IMR-90 (cell line): ENCODE data around the gene CEP295NL. TPM values are rescaled to one million over a fixed set of nuclear protein-coding genes. Genes with fewer than 3 reads are reported as not detected.

Source experiments
- ATAC-seq: fragments of 200-7000 bp; cut with Tn5 transposase; 2 replicates; pipeline ENCODE4 v1.9.1; 2020; ENCODE audit warnings: low read depth, mild to moderate bottlenecking, moderate library complexity
- BruUV-seq: library from RNA; stranded (reverse); fragments of 400-500 nt; replicated peaks from 2 replicates; lab custom pipeline; 2021; lab: Mats Ljungman, UMichigan
- CTCF ChIA-PET: fragments of 300-600 bp; formaldehyde crosslinking; extraction: SDS; loops from one replicate; lab custom pipeline; 2021; ENCODE audit warnings: antibody characterized with exemption; lab: Yijun Ruan, JAX
- POLR2A ChIA-PET: fragments of 300-600 bp; sonication (Branson Sonifier 250); formaldehyde crosslinking; loops from one replicate; lab custom pipeline; 2022; ENCODE audit warnings: antibody characterized with exemption; ENCODE audit not compliant: unreplicated experiment; lab: Charles Lee
- DNase-seq: peaks from one replicate; pipeline ENCODE4 v3.0.0; 2013
- H2AFZ ChIP-seq: replicated peaks from 2 replicates; pipeline ENCODE3; 2013; ENCODE audit warnings: low read length, mild to moderate bottlenecking; ENCODE audit not compliant: poor library complexity
- H2AK5ac ChIP-seq: 2 replicates; pipeline ENCODE4 v1.6.1; 2013; ENCODE audit warnings: low read depth, low read length, inconsistent platforms
- H2AK9ac ChIP-seq: replicated peaks from 2 replicates; pipeline ENCODE3; 2013; ENCODE audit warnings: mild to moderate bottlenecking, low read depth, low read length, moderate library complexity; ENCODE audit not compliant: poor library complexity
- H2BK120ac ChIP-seq: 2 replicates; pipeline ENCODE4 v1.6.1; 2013; ENCODE audit warnings: low read depth, low read length, inconsistent platforms
- H2BK15ac ChIP-seq: 3 replicates; pipeline ENCODE4 v1.6.1; 2013; ENCODE audit warnings: low read depth, low read length, inconsistent platforms
- H2BK20ac ChIP-seq: 2 replicates; pipeline ENCODE4 v1.6.1; 2013; ENCODE audit warnings: low read depth, mild to moderate bottlenecking, inconsistent platforms, low read length, moderate library complexity
- H2BK5ac ChIP-seq: 2 replicates; pipeline ENCODE4 v1.6.1; 2013; ENCODE audit warnings: mild to moderate bottlenecking, low read depth, low read length, inconsistent platforms; ENCODE audit not compliant: poor library complexity, severe bottlenecking
- H3K14ac ChIP-seq: replicated peaks from 2 replicates; pipeline ENCODE4 v1.6.1; 2013; ENCODE audit warnings: low read depth, low read length, inconsistent platforms
- H3K18ac ChIP-seq: 2 replicates; pipeline ENCODE4 v1.6.1; 2013; ENCODE audit warnings: low read depth, low read length, control low read depth
- H3K23ac ChIP-seq: 2 replicates; pipeline ENCODE4 v1.6.1; 2013; ENCODE audit warnings: low read depth, low read length, inconsistent platforms
- H3K27ac ChIP-seq: 2 replicates; pipeline ENCODE4 v1.5.1; 2013; ENCODE audit warnings: mild to moderate bottlenecking, control low read depth, low read length; ENCODE audit not compliant: insufficient read depth
- H3K27me3 ChIP-seq: 2 replicates; pipeline ENCODE4 v1.6.1; 2013; ENCODE audit warnings: low read length; ENCODE audit not compliant: control insufficient read depth, insufficient read depth
- H3K36me3 ChIP-seq: 2 replicates; pipeline ENCODE4 v1.6.1; 2013; ENCODE audit warnings: low read length, mixed read lengths; ENCODE audit not compliant: control insufficient read depth, insufficient read depth
- H3K4ac ChIP-seq: 2 replicates; pipeline ENCODE4 v1.6.1; 2013; ENCODE audit warnings: low read depth, low read length, inconsistent platforms
- H3K4me1 ChIP-seq: 2 replicates; pipeline ENCODE4 v1.6.1; 2013; ENCODE audit warnings: low read length, mixed read lengths; ENCODE audit not compliant: control insufficient read depth, insufficient read depth
- H3K4me2 ChIP-seq: 2 replicates; pipeline ENCODE4 v1.6.1; 2013; ENCODE audit warnings: low read depth, mild to moderate bottlenecking, control low read depth, low read length, moderate library complexity
- H3K4me3 ChIP-seq: 2 replicates; pipeline ENCODE4 v1.5.1; 2013; ENCODE audit warnings: low read depth, mild to moderate bottlenecking, control low read depth, low read length, moderate library complexity; ENCODE audit not compliant: insufficient read depth
- H3K56ac ChIP-seq: 2 replicates; pipeline ENCODE4 v1.6.1; 2013; ENCODE audit warnings: low read length, inconsistent platforms; ENCODE audit not compliant: insufficient read depth; ENCODE audit errors: extremely low read depth
- H3K79me1 ChIP-seq, 2 experiments: 2 replicates each; pipeline ENCODE4 v1.6.1; 2013; ENCODE audit warnings: low read length in 2 of 2, inconsistent platforms in 1 of 2, low read depth in 1 of 2
- H3K9ac ChIP-seq: 2 replicates; pipeline ENCODE4 v1.6.1; 2013; ENCODE audit warnings: low read depth, low read length, control low read depth
- H3K9me1 ChIP-seq: 2 replicates; pipeline ENCODE4 v1.6.1; 2013; ENCODE audit warnings: low read length, inconsistent platforms; ENCODE audit not compliant: insufficient read depth
- H3K9me3 ChIP-seq: 2 replicates; pipeline ENCODE4 v1.6.1; 2013; ENCODE audit warnings: low read length; ENCODE audit not compliant: control insufficient read depth, insufficient read depth
- H4K20me1 ChIP-seq: 2 replicates; pipeline ENCODE4 v1.6.1; 2013; ENCODE audit warnings: low read length, inconsistent platforms; ENCODE audit not compliant: insufficient read depth
- H4K5ac ChIP-seq: 2 replicates; pipeline ENCODE4 v1.6.1; 2013; ENCODE audit warnings: mild to moderate bottlenecking, low read depth, low read length, control low read depth
- H4K8ac ChIP-seq, 2 experiments: 2 replicates each; pipeline ENCODE4 v1.6.1; 2013; ENCODE audit warnings: low read depth in 2 of 2, low read length in 2 of 2, control low read depth in 1 of 2, inconsistent platforms in 1 of 2
- H4K91ac ChIP-seq: 2 replicates; pipeline ENCODE4 v1.6.1; 2013; ENCODE audit warnings: low read depth, low read length, inconsistent platforms; ENCODE audit not compliant: insufficient read depth
- CHD1 ChIP-seq: IDR thresholded peaks from 2 replicates; pipeline ENCODE4 v1.6.1; 2012; ENCODE audit warnings: low read depth, low read length, improper control_type of control experiment
- POLR2A ChIP-seq: IDR thresholded peaks from 2 replicates; pipeline ENCODE4 v1.6.1; 2012; ENCODE audit warnings: mild to moderate bottlenecking, low read depth, low read length
- SMC3 ChIP-seq: fragments of 150-350 bp; IDR thresholded peaks from 2 replicates; pipeline ENCODE4 v1.6.1; 2016; ENCODE audit warnings: low read depth, mild to moderate bottlenecking, antibody characterized with exemption, low read length, moderate library complexity
- WGBS, 2 experiments: methylation state at CpG; one replicate each; pipeline versions ENCODE4 v1.1.5 to v1.1.7; 2013; ENCODE audit warnings: missing lambda C conversion rate in 2 of 2; ENCODE audit not compliant: insufficient read length in 1 of 2; ENCODE audit errors: extremely low coverage in 2 of 2; 5-methylcytosine and 5-hydroxymethylcytosine counted together
- dilution Hi-C: fragments of 300-500 bp; cut with HindIII; formaldehyde crosslinking; loops from one replicate; pipeline ENCODE4 v1.14.3; 2018; ENCODE audit warnings: low sequenced_read_pairs; ENCODE audit not compliant: unreplicated experiment
- in situ Hi-C: fragments of 300-500 bp; cut with MboI; formaldehyde crosslinking; loops from 3 replicates; pipeline ENCODE4 v1.14.3; 2019; ENCODE audit warnings: low sequenced_read_pairs, inconsistent platforms, mixed read lengths
- intact Hi-C: fragments of 100-400 bp; cut with micrococcal nuclease; formaldehyde crosslinking; loops from 2 replicates; pipeline ENCODE4 v1.10.0; 2022
- polyA plus RNA-seq, 3 experiments: library from polyadenylated mRNA; depleted of rRNA; stranded (reverse); fragments of >200 nt; gene quantifications; 2 replicates each; pipeline ENCODE4 v1.2.3, GENCODE V29; 2012; ENCODE audit warnings: low replicate concordance in 1 of 3
- total RNA-seq: library from RNA; depleted of rRNA; stranded (reverse); fragments of >200 nt; gene quantifications from 2 replicates; pipeline ENCODE4 v1.2.3, GENCODE V29; 2012

The CEP295NL gene
- total and polyA plus RNA-seq, 2 of the 4 experiments (the other 2 are of a cell fraction): 0.31 to 0.72 TPM

DNA sequence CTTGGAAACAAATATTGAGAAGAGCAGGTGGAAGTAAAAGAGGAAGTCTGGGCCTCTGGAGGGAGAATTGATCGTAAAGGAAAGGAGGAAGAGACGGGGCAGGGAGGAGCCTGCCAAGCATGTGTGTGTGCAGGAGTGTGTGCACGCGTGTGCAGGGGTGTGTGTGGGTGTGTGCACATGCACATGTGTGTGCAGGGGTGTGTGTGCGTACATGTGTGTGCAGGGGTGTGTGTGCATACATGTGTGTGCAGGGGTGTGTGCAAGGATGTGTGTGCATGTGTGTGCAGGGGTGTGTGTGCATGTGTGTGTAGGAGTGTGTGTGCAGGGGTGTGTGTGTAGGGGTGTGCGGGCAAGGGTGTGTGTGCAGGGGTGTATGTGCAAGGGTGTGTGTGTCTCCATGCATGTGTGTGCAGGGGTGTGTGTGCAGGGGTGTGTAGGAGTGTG lies 10.0 kb downstream of the CEP295NL start:
- Histone ChIP-seq H3K4me1 (peaks cover 25% of the 10 kb centered on the region), H3K9me1 (peaks cover 43% of the 10 kb centered on the region), H3K4me3 (no peak overlapping the region), H3K27ac (no peak overlapping the region), H3K9me3 (no peaks in the 10 kb centered on the region), H2BK5ac (no peak overlapping the region), H3K36me3 (peaks cover 26% of the 10 kb centered on the region), H4K8ac (no peak overlapping the region), H3K14ac (no peak overlapping the region), H3K79me1 (peaks cover 40 to 95% of the 10 kb centered on the region in 2 experiments), H4K20me1 (peaks cover 95% of the 10 kb centered on the region), H3K4me2 (no peak overlapping the region), H3K18ac (no peak overlapping the region), H3K23ac (no peak overlapping the region), H2AK5ac (no peak overlapping the region), H2BK120ac (no peak overlapping the region), H3K9ac (no peak overlapping the region), H2AK9ac (no peak overlapping the region), H3K27me3 (no peaks in the 10 kb centered on the region), H2AFZ (no peak overlapping the region), H3K4ac (no peak overlapping the region), H2BK20ac (no peak overlapping the region), H2BK15ac (no peak overlapping the region), H4K91ac (no peak overlapping the region), H4K5ac (no peak overlapping the region), H3K56ac (no peak overlapping the region)
- in situ Hi-C loops: no loop called here
- WGBS, 2 experiments: 84% methylated on average over 3 of the region's 6 CpGs; no CpG with 5 or more reads in 1 of the 2 experiments
- DNase-seq (no peak), ATAC-seq (no peak)
- intact Hi-C loops: no loop called here
- no TSS peak for BruUV-seq
- POLR2A ChIA-PET: no interaction called here
- no peak for TF ChIP-seq CHD1
- TF ChIP-seq SMC3: no peak
- no peak for TF ChIP-seq POLR2A
- dilution Hi-C loops: no loop called here
- CTCF ChIA-PET: no interaction called here
